ENCODE results near the gene CDH2.
A peak's percentile ranks its signal among the peaks of the same experiment; 100 is the strongest.

The CDH2 gene

GRCh38 chr18:28127763-28128658, 48.9 kb downstream of the CDH2 start:
- DNase-seq (ENCODE audit: low spot score): peak; percentile 77

- no peak for DNase-seq (ENCODE audit: low spot score)
Measured at GRCh38 chr18:28127228-28127627, 49.7 kb downstream of the CDH2 start.

GRCh38 chr18:28126768-28127167, 50.2 kb downstream of the CDH2 start:
- no peak for DNase-seq (ENCODE audit: low spot score)

- DNase-seq (ENCODE audit: low spot score): no peak
Measured at GRCh38 chr18:28125051-28125450, 51.9 kb downstream of the CDH2 start.

GRCh38 chr18:28124131-28125029, 52.5 kb downstream of the CDH2 start:
- DNase-seq (ENCODE audit: low spot score): no peak

GRCh38 chr18:28123401-28124030, 53.4 kb downstream of the CDH2 start:
- no peak for DNase-seq (ENCODE audit: low spot score)

- no peak for DNase-seq (ENCODE audit: low spot score)
Measured at GRCh38 chr18:28120828-28121515, 56.0 kb downstream of the CDH2 start.

GRCh38 chr18:28116461-28116860, 60.5 kb downstream of the CDH2 start:
- DNase-seq (ENCODE audit: low spot score): peak; percentile 21

- DNase-seq (ENCODE audit: low spot score): peak; percentile 100
Measured at GRCh38 chr18:28115149-28115550, 61.8 kb downstream of the CDH2 start.

GRCh38 chr18:28114472-28114871, 62.5 kb downstream of the CDH2 start:
- DNase-seq (ENCODE audit: low spot score): peak; percentile 92

- DNase-seq (ENCODE audit: low spot score): peak; percentile 45
Measured at GRCh38 chr18:28113271-28114029, 63.5 kb downstream of the CDH2 start.

- DNase-seq (ENCODE audit: low spot score): peak; percentile 94
Measured at GRCh38 chr18:28112056-28112470, 64.9 kb downstream of the CDH2 start.

GRCh38 chr18:28110924-28111323, 66.0 kb downstream of the CDH2 start:
- DNase-seq (ENCODE audit: low spot score): no peak

GRCh38 chr18:28109781-28110560, 67.0 kb downstream of the CDH2 start:
- no peak for DNase-seq (ENCODE audit: low spot score)

GRCh38 chr18:28108814-28109213, 68.1 kb downstream of the CDH2 start:
- DNase-seq (ENCODE audit: low spot score): peak; percentile 76

GRCh38 chr18:28108254-28108653, 68.7 kb downstream of the CDH2 start:
- DNase-seq (ENCODE audit: low spot score): no peak

GRCh38 chr18:28099237-28099636, 77.7 kb downstream of the CDH2 start:
- DNase-seq (ENCODE audit: low spot score): no peak

GRCh38 chr18:28095631-28096030, 81.3 kb downstream of the CDH2 start:
- no peak for DNase-seq (ENCODE audit: low spot score)

- DNase-seq (ENCODE audit: low spot score): peak; percentile 65
Measured at GRCh38 chr18:28095041-28095440, 81.9 kb downstream of the CDH2 start.

- DNase-seq (ENCODE audit: low spot score): no peak
Measured at GRCh38 chr18:28091197-28091596, 85.7 kb downstream of the CDH2 start.
